Panc1 (cell line): Measurements from ENCODE around the gene TXNDC2.

Experiments
- POLR2AphosphoS5 ChIP-seq: IDR thresholded peaks from 2 replicates; pipeline ENCODE4 v1.6.1; 2012; ENCODE audit warnings: mild to moderate bottlenecking, low read depth, low read length, moderate library complexity
- SIN3A ChIP-seq: IDR thresholded peaks from 2 replicates; pipeline ENCODE4 v1.6.1; 2012; ENCODE audit warnings: low read depth, mild to moderate bottlenecking, low read length, moderate library complexity, borderline replicate concordance; ENCODE audit not compliant: insufficient read depth
- TF ChIP-seq, protein P1 (sequence below): fragments of 450-650 bp; IDR thresholded peaks from 2 replicates; pipeline ENCODE4 v1.5.1; 2017; ENCODE audit warnings: mild to moderate bottlenecking
- TF ChIP-seq, protein P2 (sequence below), 2 experiments: IDR thresholded peaks; 2 replicates each; pipeline ENCODE4 v1.6.1; 2011 to 2012; ENCODE audit warnings: low read depth in 2 of 2, control low read depth in 1 of 2, low read length in 1 of 2, mild to moderate bottlenecking in 1 of 2, moderate library complexity in 1 of 2; ENCODE audit not compliant: insufficient read depth in 1 of 2

DNA sequence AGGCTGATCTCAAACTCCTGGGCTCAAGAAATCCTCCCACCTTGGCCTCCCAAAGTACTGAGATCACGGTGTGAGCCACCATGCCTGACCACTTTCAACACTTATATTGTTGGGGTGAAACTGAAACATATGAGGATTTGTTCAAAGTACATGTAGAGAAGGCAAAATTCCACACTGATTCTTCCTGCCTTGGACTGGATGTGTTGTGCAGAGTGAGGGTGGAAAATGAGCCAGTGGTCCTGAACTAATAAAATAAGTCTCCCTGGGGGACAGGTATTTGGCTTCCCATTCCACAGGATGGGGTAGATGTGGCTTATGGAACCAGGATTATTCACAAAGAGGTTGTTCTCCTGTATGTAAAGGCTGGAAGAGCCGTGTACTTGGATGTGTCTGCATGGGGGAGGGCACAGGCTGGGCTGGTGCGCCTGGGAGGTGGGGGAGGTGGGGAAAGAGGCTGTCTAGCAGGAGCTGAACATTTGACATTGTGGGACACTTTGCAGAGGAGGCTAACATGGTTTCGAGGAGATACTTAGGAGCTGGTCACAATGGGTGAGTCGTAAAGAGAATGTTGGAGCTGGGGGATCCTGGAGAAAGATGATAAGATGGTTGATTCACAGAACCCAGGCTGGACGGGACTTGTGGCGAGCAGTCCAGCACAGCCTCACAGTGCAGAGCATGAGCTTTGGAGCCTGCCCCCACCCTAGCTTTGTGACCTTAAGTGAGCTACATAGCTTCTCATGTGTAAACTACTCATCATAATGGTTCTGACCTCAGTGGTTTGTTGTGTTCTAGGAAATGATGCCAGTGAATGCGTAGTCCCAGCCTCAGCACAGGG lies at the start of gene TXNDC2:
- TF ChIP-seq, protein P1, sequence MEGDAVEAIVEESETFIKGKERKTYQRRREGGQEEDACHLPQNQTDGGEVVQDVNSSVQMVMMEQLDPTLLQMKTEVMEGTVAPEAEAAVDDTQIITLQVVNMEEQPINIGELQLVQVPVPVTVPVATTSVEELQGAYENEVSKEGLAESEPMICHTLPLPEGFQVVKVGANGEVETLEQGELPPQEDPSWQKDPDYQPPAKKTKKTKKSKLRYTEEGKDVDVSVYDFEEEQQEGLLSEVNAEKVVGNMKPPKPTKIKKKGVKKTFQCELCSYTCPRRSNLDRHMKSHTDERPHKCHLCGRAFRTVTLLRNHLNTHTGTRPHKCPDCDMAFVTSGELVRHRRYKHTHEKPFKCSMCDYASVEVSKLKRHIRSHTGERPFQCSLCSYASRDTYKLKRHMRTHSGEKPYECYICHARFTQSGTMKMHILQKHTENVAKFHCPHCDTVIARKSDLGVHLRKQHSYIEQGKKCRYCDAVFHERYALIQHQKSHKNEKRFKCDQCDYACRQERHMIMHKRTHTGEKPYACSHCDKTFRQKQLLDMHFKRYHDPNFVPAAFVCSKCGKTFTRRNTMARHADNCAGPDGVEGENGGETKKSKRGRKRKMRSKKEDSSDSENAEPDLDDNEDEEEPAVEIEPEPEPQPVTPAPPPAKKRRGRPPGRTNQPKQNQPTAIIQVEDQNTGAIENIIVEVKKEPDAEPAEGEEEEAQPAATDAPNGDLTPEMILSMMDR = no peak
- TF ChIP-seq, protein P2, sequence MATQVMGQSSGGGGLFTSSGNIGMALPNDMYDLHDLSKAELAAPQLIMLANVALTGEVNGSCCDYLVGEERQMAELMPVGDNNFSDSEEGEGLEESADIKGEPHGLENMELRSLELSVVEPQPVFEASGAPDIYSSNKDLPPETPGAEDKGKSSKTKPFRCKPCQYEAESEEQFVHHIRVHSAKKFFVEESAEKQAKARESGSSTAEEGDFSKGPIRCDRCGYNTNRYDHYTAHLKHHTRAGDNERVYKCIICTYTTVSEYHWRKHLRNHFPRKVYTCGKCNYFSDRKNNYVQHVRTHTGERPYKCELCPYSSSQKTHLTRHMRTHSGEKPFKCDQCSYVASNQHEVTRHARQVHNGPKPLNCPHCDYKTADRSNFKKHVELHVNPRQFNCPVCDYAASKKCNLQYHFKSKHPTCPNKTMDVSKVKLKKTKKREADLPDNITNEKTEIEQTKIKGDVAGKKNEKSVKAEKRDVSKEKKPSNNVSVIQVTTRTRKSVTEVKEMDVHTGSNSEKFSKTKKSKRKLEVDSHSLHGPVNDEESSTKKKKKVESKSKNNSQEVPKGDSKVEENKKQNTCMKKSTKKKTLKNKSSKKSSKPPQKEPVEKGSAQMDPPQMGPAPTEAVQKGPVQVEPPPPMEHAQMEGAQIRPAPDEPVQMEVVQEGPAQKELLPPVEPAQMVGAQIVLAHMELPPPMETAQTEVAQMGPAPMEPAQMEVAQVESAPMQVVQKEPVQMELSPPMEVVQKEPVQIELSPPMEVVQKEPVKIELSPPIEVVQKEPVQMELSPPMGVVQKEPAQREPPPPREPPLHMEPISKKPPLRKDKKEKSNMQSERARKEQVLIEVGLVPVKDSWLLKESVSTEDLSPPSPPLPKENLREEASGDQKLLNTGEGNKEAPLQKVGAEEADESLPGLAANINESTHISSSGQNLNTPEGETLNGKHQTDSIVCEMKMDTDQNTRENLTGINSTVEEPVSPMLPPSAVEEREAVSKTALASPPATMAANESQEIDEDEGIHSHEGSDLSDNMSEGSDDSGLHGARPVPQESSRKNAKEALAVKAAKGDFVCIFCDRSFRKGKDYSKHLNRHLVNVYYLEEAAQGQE (IDR thresholded peaks at IDR 0.05; ENCODE audit: insufficient read depth in 1 of 2, low read depth in 2 of 2, low read length in 1 of 2) = no peak
- TF ChIP-seq POLR2AphosphoS5 (no peak), SIN3A (no peak)
